Activated CD8-positive, alpha-beta T cell treated with anti-CD3 and anti-CD28 coated beads for 36 hours (primary cell): ENCODE results near the gene SLC35B2. TPM values are rescaled to one million over a fixed set of nuclear protein-coding genes. Genes with fewer than 3 reads are reported as not detected.

Experiments
- ATAC-seq: fragments of 200-7000 bp; cut with Tn5 transposase; one replicate; pipeline ENCODE4 v1.10.0; 2021; ENCODE audit warnings: mild to moderate bottlenecking, moderate library complexity
- CTCF ChIA-PET: fragments of 350-600 bp; sonication (Branson Sonifier 250); formaldehyde crosslinking; loops from one replicate; lab custom pipeline; 2021; ENCODE audit warnings: antibody characterized with exemption; lab: Charles Lee
- POLR2A ChIA-PET: fragments of 350-600 bp; sonication (Branson Sonifier 250); formaldehyde crosslinking; loops from one replicate; lab custom pipeline; 2021; ENCODE audit warnings: antibody characterized with exemption; lab: Charles Lee
- DNase-seq: peaks from one replicate; pipeline ENCODE4 v3.0.0-alpha.2; 2020
- H3K27ac Mint-ChIP-seq: one replicate; pipeline ENCODE4 v1.8.0; 2021; ENCODE audit warnings: mild to moderate bottlenecking, mixed read lengths
- H3K27me3 Mint-ChIP-seq: one replicate; pipeline ENCODE4 v1.8.0; 2021; ENCODE audit warnings: mixed read lengths
- H3K36me3 Mint-ChIP-seq: one replicate; pipeline ENCODE4 v1.8.0; 2021; ENCODE audit warnings: low read depth, mixed read lengths
- H3K4me1 Mint-ChIP-seq: one replicate; pipeline ENCODE4 v1.8.0; 2021; ENCODE audit warnings: low read depth, mixed read lengths
- H3K4me3 Mint-ChIP-seq: one replicate; pipeline ENCODE4 v1.8.0; 2021; ENCODE audit warnings: mild to moderate bottlenecking, moderate library complexity, mixed read lengths
- H3K9me3 Mint-ChIP-seq: one replicate; pipeline ENCODE4 v1.8.0; 2021; ENCODE audit warnings: mixed read lengths
- intact Hi-C: fragments of 100-400 bp; cut with micrococcal nuclease; formaldehyde crosslinking; loops from one replicate; pipeline ENCODE4 v1.10.0; 2022
- total RNA-seq, 2 experiments: library from RNA; stranded (reverse); gene quantifications; one replicate each; pipeline ENCODE4 v1.2.3, GENCODE V29; 2021
- TF ChIP-seq, protein P1 (sequence below): fragments of 200-600 bp; IDR thresholded peaks from one replicate; pipeline ENCODE4 v1.8.0; 2022; ENCODE audit warnings: antibody characterized with exemption, mild to moderate bottlenecking

The SLC35B2 gene
- total RNA-seq, 2 experiments from 2014 or later = 15.4 to 16.7 TPM

DNA sequence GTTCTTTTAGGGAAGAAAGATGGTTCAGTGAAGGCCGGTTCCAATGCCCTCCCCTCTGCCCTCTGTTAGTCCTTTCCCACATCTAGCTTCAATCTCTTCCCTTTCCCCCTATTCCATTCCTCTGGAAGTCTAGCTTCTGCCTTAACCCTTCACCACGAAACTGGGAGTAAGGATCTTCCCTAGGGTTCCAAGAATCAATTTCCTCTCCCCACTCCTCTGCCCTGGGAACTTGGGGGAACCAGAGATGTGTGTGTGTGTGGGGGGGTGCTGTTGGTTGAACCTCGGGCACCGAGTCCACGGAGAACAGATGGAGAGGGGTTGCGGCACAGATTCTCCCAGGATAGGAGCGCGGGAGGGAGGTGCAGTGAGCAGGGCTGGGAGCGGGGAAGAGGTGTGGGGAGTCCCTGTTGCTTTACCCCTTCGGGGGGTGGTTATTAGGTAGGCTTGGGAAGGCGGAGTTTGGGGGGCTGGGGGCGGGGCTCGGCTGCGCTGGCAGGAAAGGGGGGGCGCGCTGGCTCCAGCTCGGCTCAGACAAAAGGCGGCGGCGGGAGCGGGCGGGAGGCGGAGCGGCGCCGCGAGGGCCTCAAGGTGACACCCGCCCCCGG is 12.7 kb upstream of the SLC35B2 start, which contains the start of gene TMEM151B:
TSS of gene TMEM151B (plus strand) at position 530 of the 605 bp plus-strand sequence. CDS start 293 bp downstream, outside the sequence.
- POLR2A ChIA-PET = interaction anchor here (1.0 to 2.1 kb wide), 4 partner anchors 13 to 68 kb away, joined by 3 to 8 read pairs (median 6); partner anchors contain the start of gene SLC35B2
- no peaks in the 10 kb centered on the region for H3K36me3 Mint-ChIP-seq
- peak within 1 kb of the TSS; percentile 47 for H3K4me3 Mint-ChIP-seq
- no peaks in the 10 kb centered on the region for H3K9me3 Mint-ChIP-seq
- DNase-seq = peak; percentile 43
- intact Hi-C loops = loop anchor here (2.0 to 5.0 kb wide), 2 partner anchors 35 to 187 kb away; no protein-coding TSS in a partner anchor
- H3K4me1 Mint-ChIP-seq = peaks cover 24% of the 10 kb centered on the region
- no peak within 1 kb of the TSS for H3K27ac Mint-ChIP-seq
- CTCF ChIA-PET = interaction anchor here (1.4 to 6.5 kb wide), 8 partner anchors 13 to 185 kb away, joined by 3 to 182 read pairs (median 15); partner anchors contain the start of genes AARS2, SLC35B2 and SPATS1
- no peak for ATAC-seq
- TF ChIP-seq, protein P1, sequence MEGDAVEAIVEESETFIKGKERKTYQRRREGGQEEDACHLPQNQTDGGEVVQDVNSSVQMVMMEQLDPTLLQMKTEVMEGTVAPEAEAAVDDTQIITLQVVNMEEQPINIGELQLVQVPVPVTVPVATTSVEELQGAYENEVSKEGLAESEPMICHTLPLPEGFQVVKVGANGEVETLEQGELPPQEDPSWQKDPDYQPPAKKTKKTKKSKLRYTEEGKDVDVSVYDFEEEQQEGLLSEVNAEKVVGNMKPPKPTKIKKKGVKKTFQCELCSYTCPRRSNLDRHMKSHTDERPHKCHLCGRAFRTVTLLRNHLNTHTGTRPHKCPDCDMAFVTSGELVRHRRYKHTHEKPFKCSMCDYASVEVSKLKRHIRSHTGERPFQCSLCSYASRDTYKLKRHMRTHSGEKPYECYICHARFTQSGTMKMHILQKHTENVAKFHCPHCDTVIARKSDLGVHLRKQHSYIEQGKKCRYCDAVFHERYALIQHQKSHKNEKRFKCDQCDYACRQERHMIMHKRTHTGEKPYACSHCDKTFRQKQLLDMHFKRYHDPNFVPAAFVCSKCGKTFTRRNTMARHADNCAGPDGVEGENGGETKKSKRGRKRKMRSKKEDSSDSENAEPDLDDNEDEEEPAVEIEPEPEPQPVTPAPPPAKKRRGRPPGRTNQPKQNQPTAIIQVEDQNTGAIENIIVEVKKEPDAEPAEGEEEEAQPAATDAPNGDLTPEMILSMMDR = no peak
- peaks cover 44% of the 10 kb centered on the region for H3K27me3 Mint-ChIP-seq

DNA sequence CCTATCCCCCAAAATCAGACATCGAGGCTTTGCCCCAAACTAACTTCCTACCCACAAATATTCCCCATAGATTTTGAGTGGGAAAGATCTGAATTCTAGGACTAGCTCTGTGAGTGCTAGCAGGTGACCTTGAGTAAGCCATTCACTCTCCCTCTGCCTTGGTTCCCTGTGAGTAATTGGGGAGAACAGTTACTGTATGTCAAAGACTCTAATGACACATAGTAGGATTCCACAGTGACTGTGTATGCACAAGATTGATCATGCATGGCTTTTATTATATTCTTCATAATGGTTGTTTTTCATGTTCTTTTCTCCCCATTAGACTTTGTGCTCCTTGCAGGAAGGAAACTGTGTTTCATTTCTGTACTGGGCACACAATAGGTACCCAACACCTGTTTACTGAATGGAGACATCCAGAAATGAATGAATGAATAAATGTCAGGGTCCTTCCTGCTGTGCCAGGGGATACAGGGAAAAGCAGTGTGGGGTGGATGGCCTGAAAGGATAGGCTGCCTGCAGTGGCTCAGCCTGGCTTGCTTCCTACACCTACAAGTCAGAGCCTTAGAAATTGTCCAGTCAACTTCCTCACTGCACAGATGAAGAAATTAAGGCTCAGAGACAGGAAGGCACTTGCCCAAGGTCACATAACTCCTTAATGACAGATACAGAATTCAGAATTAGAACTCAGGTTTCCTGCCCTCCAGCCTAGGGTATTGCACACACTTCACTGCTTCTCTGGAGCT is 12.0 kb upstream of the SLC35B2 start:
- ChIA-PET POLR2A (interaction anchor here (1.9 to 2.2 kb wide), 3 partner anchors 13 to 68 kb away, joined by 6 to 13 read pairs (median 8); partner anchors contain the start of genes HSP90AB1 and SLC35B2), CTCF (interaction anchor here (1.0 to 6.5 kb wide), 19 partner anchors 8 to 190 kb away, joined by 3 to 182 read pairs (median 6); partner anchors contain the start of genes AARS2, SLC35B2 and SPATS1)
- Mint-ChIP-seq H3K36me3 (peaks cover 4% of the 10 kb centered on the region), H3K4me1 (peaks cover 24% of the 10 kb centered on the region), H3K4me3 (peak overlapping the region; percentile 42), H3K27ac (no peak overlapping the region), H3K9me3 (no peaks in the 10 kb centered on the region), H3K27me3 (peaks cover 41% of the 10 kb centered on the region)
- TF ChIP-seq, protein P1 = no peak
- ATAC-seq (no peak), DNase-seq (no peak)
- intact Hi-C loops = loop anchor here (2.0 to 5.0 kb wide), 2 partner anchors 35 to 188 kb away; no protein-coding TSS in a partner anchor

DNA sequence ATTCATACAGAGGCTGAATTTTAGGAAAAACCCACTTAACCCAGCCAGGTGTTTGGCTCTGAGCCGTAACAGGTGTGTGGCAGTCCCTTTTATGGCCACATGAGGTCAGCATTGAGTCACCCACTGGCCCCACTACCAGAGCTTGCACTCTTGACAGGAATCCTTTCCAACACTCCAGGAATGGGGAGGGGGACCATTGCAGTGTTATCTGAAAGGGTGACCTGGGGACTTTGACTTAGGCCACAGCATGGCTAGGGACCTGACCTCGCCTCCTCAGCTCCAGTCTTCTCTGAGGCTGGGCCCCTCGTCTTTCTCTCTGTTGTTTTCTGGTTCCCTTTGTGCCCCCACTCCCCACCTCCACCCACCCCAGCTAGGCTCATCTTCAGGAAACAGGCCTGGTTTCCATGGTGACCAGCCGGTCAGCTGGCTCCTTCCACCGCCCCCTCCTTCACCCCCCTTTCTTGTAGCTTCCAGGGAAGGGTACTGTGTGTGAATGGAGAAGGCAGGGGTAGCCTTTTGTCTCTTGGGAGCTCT is 10.8 kb upstream of the SLC35B2 start:
- H3K27ac Mint-ChIP-seq = no peak overlapping the region
- ATAC-seq (peak; percentile 15), DNase-seq (peak; percentile 76)
- ChIA-PET CTCF (interaction anchor here (0.5 to 6.5 kb wide), 39 partner anchors 10 to 353 kb away, joined by 3 to 182 read pairs (median 4); partner anchors contain the start of genes AARS2, CDC5L, HSP90AB1 and SLC35B2), POLR2A (interaction anchor here (0.6 to 2.5 kb wide), 5 partner anchors 21 to 116 kb away, joined by 3 to 13 read pairs (median 3); partner anchors contain the start of gene HSP90AB1)
- intact Hi-C loops = loop anchor here (1.0 to 5.0 kb wide), 3 partner anchors 37 to 189 kb away; no protein-coding TSS in a partner anchor
- TF ChIP-seq, protein P1 = peak; percentile 99
- no peaks in the 10 kb centered on the region for H3K9me3 Mint-ChIP-seq
- peaks cover 27% of the 10 kb centered on the region for H3K4me1 Mint-ChIP-seq
- peaks cover 33% of the 10 kb centered on the region for H3K27me3 Mint-ChIP-seq
- H3K4me3 Mint-ChIP-seq = no peak overlapping the region
- H3K36me3 Mint-ChIP-seq = peaks cover 13% of the 10 kb centered on the region

DNA sequence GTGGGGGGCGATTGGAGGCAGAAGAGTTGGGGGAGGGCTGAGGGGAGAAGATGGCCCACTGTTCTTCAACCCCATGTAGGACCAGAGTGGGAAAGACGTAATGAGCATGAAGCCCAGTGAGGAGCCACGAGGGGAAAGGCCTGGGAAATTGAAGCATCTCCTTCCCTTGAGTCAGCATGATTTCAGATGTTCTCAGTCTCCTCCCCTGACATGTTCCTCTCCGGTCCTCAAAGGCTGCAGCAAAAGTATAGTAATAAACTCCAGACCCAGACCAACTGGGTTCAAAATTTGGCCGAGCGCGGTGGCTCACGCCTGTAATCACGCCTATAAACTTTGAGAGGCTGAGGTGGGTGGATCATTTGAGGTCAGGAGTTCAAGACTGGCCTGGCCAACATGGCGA is 9.9 kb upstream of the SLC35B2 start:
- H3K4me1 Mint-ChIP-seq = peaks cover 37% of the 10 kb centered on the region
- H3K36me3 Mint-ChIP-seq = peaks cover 22% of the 10 kb centered on the region
- CTCF ChIA-PET = interaction anchor here (0.8 to 6.5 kb wide), 17 partner anchors 11 to 175 kb away, joined by 3 to 182 read pairs (median 8); partner anchors contain the start of genes AARS2, CDC5L, SLC35B2 and SPATS1
- POLR2A ChIA-PET = interaction anchor here (1.2 to 17.2 kb wide), 5 partner anchors 12 to 158 kb away, joined by 3 to 486 read pairs (median 10); partner anchors contain the start of gene HSP90AB1
- TF ChIP-seq, protein P1 = no peak
- peaks cover 26% of the 10 kb centered on the region for H3K27me3 Mint-ChIP-seq
- no peaks in the 10 kb centered on the region for H3K9me3 Mint-ChIP-seq
- H3K4me3 Mint-ChIP-seq = no peak overlapping the region
- intact Hi-C loops = loop anchor here (5.0 kb wide), 1 partner anchor 190 kb away; no protein-coding TSS in a partner anchor
- no peak for ATAC-seq
- no peak overlapping the region for H3K27ac Mint-ChIP-seq
- no peak for DNase-seq
